HG03342 (cell line): ENCODE results near the gene ZFYVE26.

ENCODE experiments used
- ATAC-seq: cut with Tn5 transposase; IDR thresholded peaks from one replicate; pipeline ENCODE4 v1.9.1; 2021; ENCODE audit warnings: mild to moderate bottlenecking, moderate library complexity; ENCODE audit not compliant: unreplicated experiment

The ZFYVE26 gene

GRCh38 chr14:67817750-67818438 lies 1.5 kb upstream of the ZFYVE26 start:
- no peak for ATAC-seq

- no peak for ATAC-seq
These were observed 691 bp downstream of the ZFYVE26 start for GRCh38 chr14:67815573-67816225.

- no peak for ATAC-seq
These were observed 1.6 kb downstream of the ZFYVE26 start for GRCh38 chr14:67814821-67815220.

- no peak for ATAC-seq
These were observed 10.1 kb downstream of the ZFYVE26 start for GRCh38 chr14:67806246-67806645.

- ATAC-seq, result no peak
These were observed 15.6 kb downstream of the ZFYVE26 start for GRCh38 chr14:67800743-67801142.

- ATAC-seq, result no peak
These were observed 17.7 kb downstream of the ZFYVE26 start for GRCh38 chr14:67798731-67799130.

- no peak for ATAC-seq
These were observed 28.7 kb downstream of the ZFYVE26 start for GRCh38 chr14:67787673-67788072.

GRCh38 chr14:67785270-67786109 lies 30.9 kb downstream of the ZFYVE26 start:
- ATAC-seq, result no peak

GRCh38 chr14:67784244-67784823 lies 32.1 kb downstream of the ZFYVE26 start:
- no peak for ATAC-seq

GRCh38 chr14:67782090-67782489 lies 34.3 kb downstream of the ZFYVE26 start:
- ATAC-seq, result no peak

- ATAC-seq, result no peak
These were observed 37.6 kb downstream of the ZFYVE26 start for GRCh38 chr14:67778792-67779191.

GRCh38 chr14:67776653-67777322 lies 39.6 kb downstream of the ZFYVE26 start:
- no peak for ATAC-seq

- no peak for ATAC-seq
These were observed 42.5 kb downstream of the ZFYVE26 start for GRCh38 chr14:67773844-67774377.

GRCh38 chr14:67768219-67768618 lies 48.2 kb downstream of the ZFYVE26 start:
- no peak for ATAC-seq

GRCh38 chr14:67766035-67766680 lies 50.2 kb downstream of the ZFYVE26 start:
- ATAC-seq, result no peak

GRCh38 chr14:67765192-67765834 lies 51.1 kb downstream of the ZFYVE26 start:
- ATAC-seq, result no peak

- ATAC-seq, result no peak
These were observed 51.9 kb downstream of the ZFYVE26 start for GRCh38 chr14:67764496-67764895.

- ATAC-seq, result no peak
These were observed 53.1 kb downstream of the ZFYVE26 start for GRCh38 chr14:67763158-67763822.

GRCh38 chr14:67762051-67762450 lies 54.3 kb downstream of the ZFYVE26 start:
- ATAC-seq, result no peak
